Glutamatergic neuron (in vitro differentiated cells): ENCODE data around the gene SYTL1. TPM values are rescaled to one million over a fixed set of nuclear protein-coding genes. Genes with fewer than 3 reads are reported as not detected.
A peak's percentile ranks its signal among the peaks of the same experiment; 100 is the strongest.

Source experiments
- DNase-seq: peaks from one replicate; pipeline ENCODE4 v3.0.0; 2022
- H3K27ac Mint-ChIP-seq: one replicate; pipeline ENCODE4 v1.8.0; 2020; ENCODE audit warnings: mild to moderate bottlenecking, mixed read lengths, inconsistent platforms; ENCODE audit not compliant: unreplicated experiment
- H3K27me3 Mint-ChIP-seq: one replicate; pipeline ENCODE4 v1.8.0; 2020; ENCODE audit warnings: mild to moderate bottlenecking, moderate library complexity, mixed read lengths, inconsistent platforms; ENCODE audit not compliant: unreplicated experiment
- H3K36me3 Mint-ChIP-seq: one replicate; pipeline ENCODE4 v1.8.0; 2020; ENCODE audit warnings: mild to moderate bottlenecking, mixed read lengths, inconsistent platforms; ENCODE audit not compliant: unreplicated experiment
- H3K4me1 Mint-ChIP-seq: one replicate; pipeline ENCODE4 v1.8.0; 2020; ENCODE audit warnings: mild to moderate bottlenecking, low read depth, mixed read lengths, inconsistent platforms; ENCODE audit not compliant: unreplicated experiment
- H3K4me3 Mint-ChIP-seq: one replicate; pipeline ENCODE4 v1.8.0; 2020; ENCODE audit warnings: mild to moderate bottlenecking, mixed read lengths, inconsistent platforms; ENCODE audit not compliant: unreplicated experiment
- H3K9me3 Mint-ChIP-seq: one replicate; pipeline ENCODE4 v1.8.0; 2020; ENCODE audit warnings: mild to moderate bottlenecking, moderate library complexity, mixed read lengths, inconsistent platforms; ENCODE audit not compliant: unreplicated experiment
- total RNA-seq: library from RNA; stranded (reverse); fragmentation: NEBNext Ultra II Directional; extraction: Animal tissue kit (Norgen Biotek cat#: 25700); gene quantifications from one replicate; pipeline ENCODE4 v1.2.1, GENCODE V29; 2021; ENCODE audit not compliant: unreplicated experiment
- TF ChIP-seq, protein P1 (sequence below): fragments of 200-600 bp; sonication (generic); IDR thresholded peaks from one replicate; pipeline ENCODE4 v1.5.0; 2021; ENCODE audit not compliant: partially characterized antibody, unreplicated experiment

The SYTL1 gene
- total RNA-seq, 1 donor from 2014 or later, result 3.2 TPM

DNA sequence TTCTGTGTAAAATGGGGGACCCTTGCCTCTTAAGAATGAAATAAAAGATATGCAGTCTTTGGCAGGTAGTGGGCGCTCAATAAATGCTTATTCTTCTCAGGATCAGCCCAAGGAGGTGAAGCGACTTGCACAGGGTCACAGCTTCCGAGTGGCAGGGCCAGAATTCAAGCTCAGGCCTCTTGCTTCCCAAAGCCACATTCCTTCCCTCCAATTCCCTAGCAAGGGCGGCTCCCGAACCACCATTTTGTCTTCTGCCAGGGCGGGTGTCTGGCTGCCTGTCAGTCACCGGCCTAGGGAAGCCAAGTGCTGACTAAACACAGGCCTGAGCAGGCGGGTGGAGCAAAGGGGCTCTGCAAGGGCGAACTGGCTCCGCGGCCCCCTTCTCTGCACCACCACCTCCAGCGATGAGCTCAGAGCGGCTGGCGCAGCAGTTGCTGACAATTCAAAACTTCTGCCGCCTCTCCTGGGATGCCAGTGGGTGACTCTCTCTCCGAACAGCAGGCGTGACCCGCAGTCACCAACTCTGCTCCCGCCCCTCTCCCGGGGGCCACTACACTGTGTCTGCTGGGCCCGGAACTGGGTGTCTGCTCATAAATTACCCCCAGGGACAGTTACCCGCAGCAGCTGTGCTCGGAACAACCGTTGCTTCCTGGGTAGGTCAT is 61.4 kb downstream of the SYTL1 start:
- DNase-seq, result no peak
- Mint-ChIP-seq H3K4me1 (peaks cover 21% of the 10 kb centered on the region), H3K27ac (peak overlapping the region; percentile 43), H3K27me3 (peaks cover 5% of the 10 kb centered on the region), H3K9me3 (peaks cover 2% of the 10 kb centered on the region), H3K36me3 (no peaks in the 10 kb centered on the region), H3K4me3 (no peak overlapping the region)
- TF ChIP-seq, protein P1, sequence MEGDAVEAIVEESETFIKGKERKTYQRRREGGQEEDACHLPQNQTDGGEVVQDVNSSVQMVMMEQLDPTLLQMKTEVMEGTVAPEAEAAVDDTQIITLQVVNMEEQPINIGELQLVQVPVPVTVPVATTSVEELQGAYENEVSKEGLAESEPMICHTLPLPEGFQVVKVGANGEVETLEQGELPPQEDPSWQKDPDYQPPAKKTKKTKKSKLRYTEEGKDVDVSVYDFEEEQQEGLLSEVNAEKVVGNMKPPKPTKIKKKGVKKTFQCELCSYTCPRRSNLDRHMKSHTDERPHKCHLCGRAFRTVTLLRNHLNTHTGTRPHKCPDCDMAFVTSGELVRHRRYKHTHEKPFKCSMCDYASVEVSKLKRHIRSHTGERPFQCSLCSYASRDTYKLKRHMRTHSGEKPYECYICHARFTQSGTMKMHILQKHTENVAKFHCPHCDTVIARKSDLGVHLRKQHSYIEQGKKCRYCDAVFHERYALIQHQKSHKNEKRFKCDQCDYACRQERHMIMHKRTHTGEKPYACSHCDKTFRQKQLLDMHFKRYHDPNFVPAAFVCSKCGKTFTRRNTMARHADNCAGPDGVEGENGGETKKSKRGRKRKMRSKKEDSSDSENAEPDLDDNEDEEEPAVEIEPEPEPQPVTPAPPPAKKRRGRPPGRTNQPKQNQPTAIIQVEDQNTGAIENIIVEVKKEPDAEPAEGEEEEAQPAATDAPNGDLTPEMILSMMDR, result no peak

Other genes starting within 250 kb of the SYTL1 start
- 16.7 TPM for gene SLC9A1, start 186.9 kb upstream of the SYTL1 start, total RNA-seq
- gene WDTC1, start 107.4 kb upstream of the SYTL1 start, total RNA-seq, result 49.4 TPM
- gene TMEM222, start 19.9 kb upstream of the SYTL1 start, total RNA-seq, result 50.0 TPM
- 10.0 TPM for gene MAP3K6, start 24.9 kb downstream of the SYTL1 start, total RNA-seq
- not detected for gene FCN3, start 32.8 kb downstream of the SYTL1 start, total RNA-seq
- gene CD164L2, start 41.3 kb downstream of the SYTL1 start, total RNA-seq, result not detected
- gene GPR3, start 50.6 kb downstream of the SYTL1 start, total RNA-seq, result 1.5 TPM
- gene WASF2, start 148.1 kb downstream of the SYTL1 start, total RNA-seq, result 47.0 TPM